Activated naive CD4-positive, alpha-beta T cell treated with Interleukin-2 at 50 U/mL for 16 hours (primary cell): ENCODE data around the gene CHST11.

ENCODE experiments used
- DNase-seq: peaks from one replicate; pipeline ENCODE4 v3.0.0-alpha.2; 2020

The CHST11 gene

DNA sequence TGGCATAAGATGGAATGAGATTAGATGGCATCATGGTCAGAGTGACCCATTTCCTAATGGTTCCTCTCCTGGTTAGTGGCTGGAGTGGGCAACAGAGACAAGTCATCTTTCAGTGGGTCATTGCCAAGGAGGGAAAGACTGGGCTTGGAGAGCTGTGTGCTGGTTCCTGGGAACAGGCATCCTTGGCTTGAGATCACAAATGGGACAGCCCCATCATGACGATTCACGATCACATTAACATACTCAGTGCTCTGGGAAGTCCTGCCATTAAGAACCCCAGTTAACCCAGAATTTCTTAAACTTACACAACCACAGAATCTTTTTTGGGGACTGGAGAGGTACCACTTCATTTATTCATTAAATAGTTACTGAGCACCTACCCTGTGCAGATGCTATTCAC, 27.3 kb downstream of the CHST11 start:
- DNase-seq, result no peak

DNA sequence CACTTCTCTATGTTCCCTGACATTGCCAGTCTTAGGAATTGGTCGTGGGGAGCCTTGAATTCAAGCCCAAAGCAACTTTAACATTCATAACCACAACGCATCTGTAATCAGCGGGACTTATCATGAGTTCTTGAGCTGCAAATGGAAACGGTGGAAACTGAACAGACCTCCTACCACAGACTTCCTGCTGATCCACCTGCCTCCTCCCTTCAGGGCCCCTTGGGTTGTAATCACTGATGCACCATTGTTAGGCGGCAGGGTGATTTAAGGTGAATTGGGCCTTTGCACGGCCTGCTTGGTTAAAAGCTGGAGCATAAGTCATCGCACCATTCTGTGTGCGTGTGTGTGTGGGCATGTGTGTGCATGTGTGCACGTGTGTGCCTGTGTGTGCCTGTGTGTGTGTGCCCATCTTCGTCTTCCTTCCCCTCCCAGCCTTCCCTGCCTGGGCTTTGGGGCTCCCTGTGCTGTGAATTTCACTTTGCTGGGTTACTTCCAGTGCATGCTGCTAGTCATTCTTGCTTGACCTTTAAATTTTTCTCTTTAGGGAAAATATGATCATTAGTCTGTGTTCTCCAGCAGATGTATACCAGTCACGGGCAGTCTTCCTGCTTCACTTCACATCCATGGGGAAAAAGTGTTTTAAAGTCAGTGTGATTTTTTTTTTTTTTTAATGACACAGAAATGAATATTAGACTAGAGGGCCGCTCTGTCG, 29.1 kb downstream of the CHST11 start:
- peak; percentile 44 for DNase-seq

DNA sequence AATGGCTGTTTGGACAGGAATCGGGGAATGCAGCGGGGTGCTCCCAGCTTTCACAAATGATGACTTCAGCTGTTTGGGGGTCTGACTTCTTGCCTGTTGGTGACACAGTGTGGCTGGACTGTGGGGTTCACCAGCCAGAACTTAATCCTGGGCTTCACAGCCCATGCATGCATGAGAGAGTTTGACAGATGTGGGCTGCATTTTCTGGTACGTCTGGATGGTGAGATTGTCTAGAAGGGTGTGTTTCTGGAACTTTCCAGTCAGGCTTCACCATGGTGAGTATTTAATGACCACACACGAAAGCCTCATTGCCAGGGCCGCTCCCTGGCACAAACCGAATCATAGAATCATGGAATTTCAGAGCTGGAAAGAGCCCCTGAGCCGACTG, 29.6 kb downstream of the CHST11 start:
- no peak for DNase-seq

DNA sequence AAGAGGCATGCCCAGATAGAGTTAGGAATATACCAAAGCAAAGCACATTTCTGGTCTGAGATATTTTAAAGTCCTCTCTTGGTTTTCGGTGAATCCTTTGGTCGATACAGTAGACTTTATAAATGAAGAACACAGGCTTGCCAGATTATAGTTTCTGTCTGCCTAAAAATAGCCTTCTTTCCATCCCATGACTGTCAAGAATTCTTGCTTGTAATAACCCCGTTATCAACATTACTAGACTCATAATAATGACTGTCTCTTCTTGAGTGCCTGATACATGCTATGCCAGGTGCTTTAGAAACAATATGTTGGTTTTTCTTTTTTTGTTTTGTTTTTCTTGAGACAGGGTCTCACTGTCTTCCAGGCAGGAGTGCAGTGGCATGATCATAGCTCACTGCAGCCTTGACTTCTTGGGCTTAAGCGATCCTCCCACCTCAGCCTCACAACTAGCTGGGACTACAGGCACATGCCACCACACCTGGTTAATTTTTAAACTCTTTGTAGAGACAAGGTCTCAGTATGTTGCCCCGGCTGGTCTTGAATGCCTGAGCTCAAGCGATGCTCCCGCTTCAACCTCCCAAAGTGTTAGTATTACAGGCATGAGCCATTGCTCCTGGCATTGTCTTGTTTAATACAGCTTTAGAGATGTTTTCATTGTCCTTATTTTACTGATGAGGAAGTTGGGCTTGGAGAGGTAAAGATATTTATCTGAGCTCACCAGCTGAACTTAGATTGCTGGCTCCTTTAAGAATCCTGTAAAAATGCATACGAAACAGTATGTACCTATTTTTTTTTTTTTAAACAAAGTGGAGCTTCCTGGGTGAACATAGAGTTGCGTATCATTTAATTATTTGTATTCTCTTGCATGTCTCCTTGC, 30.4 kb downstream of the CHST11 start:
- no peak for DNase-seq

DNA sequence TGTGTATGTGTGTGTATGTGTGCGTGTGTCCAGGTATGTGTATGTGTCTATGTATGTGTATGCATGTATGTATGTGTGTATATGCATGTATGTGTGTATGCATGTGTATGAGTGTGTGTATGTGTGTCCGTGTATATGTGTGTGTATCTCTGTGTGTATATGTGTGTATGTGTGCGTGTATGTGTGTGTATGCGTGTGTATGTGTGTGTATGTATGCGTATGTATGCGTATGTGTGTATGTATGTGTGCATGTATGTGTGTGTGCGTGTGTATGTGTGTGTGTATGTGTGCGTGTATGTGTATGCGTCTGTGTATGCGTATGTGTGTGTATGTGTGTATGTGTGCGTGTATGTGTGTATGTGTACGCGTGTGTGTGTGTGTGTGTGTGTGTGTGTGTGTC, 31.6 kb downstream of the CHST11 start:
- DNase-seq, result no peak

DNA sequence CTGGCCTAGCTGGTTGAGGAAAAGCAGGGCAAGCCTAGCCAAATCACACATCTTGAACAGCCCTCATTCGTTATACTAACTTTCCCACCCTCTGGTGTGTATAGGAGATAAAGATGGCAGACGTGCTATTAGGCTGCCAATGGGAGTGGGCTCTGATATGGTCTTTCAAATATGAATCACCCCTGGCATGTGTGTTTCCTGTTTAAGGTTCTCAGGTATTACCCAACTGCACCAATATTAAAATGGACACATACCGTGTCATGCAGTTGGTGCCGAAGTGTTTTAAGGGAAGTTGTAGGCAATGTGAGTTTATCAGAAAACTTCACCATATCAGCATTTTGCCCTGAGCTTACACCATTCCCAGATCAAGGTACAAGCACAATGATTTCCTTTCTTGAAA, 33.4 kb downstream of the CHST11 start:
- DNase-seq, result no peak

DNA sequence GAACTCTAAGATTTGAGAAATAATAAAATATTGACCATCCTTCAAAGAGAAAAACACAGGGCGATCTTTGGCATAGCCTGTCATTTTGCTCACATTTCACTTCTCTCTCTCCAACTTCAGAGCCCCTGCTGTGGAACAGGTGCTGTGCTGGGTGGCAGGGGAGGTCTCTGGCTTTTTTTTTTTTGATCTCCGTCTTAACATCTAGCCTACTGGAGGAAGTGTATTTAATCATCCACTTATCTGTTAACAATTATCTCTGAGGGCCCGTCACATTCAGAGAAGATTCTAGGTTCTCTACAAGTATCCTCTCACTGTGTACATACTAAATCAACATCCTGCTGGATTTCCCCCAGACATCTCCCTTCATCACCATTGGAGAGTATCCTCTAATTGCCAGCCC, 34.1 kb downstream of the CHST11 start:
- DNase-seq, result no peak

DNA sequence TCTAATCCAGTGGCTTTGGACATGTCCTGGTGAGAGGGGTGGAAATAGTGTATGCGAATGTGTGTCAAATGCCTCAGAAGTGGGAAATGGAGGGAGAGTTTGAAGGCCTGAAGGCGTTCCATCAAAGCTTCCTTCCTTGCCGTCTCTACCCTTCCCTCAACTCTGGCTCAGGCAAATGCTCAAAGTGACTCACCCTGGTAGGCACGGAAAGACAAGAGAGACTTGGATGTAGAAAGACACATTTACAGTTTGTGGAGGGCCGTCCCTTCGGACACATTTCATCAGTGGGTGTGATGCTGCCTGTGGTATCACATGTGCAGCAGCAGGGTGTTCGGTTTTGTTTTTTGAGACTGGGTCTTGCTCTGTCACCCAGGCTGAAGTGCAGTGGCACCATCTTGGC, 36.7 kb downstream of the CHST11 start:
- no peak for DNase-seq

DNA sequence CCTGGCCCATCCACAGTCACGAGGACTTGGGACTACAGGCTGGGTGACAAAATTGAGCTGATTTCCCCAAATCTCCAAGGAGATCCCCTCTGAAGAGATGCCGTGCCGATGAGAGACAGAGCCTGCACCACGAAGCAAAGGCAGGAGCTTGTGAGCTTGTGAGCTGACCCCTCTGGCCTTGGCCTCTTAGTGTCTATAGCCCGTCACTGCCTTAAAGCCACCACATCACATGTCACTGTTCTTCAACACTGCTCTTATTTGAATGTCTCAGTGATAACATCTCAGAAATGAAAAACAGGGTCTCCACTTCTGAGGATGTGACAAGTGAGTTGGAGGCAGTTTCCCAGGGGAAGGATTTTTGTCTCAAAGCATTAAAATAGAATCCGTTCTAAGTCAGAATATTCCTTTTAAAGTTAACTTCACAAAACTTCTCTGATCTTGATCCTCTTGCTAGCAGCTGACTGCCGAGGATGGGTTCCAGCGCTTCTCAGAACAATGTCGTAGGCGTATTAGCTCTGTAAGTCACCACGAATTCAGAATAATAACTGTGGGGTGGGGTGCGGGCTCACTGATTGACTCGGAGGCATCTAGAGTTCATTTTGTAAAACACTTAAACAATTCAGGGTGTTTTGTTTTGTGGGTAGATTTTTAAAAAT, 37.5 kb downstream of the CHST11 start:
- DNase-seq, result peak; percentile 87

DNA sequence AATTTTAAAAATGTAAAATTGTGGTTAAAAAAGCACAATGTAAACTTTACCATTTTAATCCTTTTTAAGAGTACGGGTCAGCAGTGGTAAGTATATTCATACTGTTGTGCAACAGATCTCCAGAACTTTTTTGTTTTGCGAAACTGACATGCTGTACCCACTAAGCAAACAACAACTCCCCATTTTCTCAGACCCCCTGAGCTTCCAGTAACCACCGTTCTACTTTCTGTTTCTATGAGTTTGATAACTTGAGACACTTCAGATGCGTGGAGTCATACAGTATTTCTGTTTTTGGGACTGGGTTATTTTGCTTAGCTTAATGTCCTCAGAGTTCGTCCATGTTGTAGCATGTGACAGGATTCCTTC, 38.0 kb downstream of the CHST11 start:
- DNase-seq, result no peak

DNA sequence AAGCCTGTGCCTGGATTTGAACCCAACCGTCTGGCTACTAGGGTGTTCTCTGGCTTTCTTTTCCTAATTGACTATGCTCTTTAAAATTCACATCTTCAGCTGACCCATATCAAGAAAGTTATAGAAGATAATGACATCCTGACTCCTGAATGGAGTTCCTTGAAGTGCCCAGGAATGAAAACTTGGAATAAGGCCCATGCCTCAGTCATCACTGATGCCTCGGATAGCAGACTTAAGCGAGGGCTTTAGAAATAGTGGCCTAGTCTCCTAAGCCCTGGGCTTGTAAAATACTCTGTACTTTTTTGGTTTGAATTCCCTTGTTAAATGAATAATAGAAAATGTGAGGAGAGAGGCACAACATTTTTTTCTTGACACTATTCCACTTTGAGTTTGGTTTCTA, 39.0 kb downstream of the CHST11 start:
- DNase-seq, result no peak

DNA sequence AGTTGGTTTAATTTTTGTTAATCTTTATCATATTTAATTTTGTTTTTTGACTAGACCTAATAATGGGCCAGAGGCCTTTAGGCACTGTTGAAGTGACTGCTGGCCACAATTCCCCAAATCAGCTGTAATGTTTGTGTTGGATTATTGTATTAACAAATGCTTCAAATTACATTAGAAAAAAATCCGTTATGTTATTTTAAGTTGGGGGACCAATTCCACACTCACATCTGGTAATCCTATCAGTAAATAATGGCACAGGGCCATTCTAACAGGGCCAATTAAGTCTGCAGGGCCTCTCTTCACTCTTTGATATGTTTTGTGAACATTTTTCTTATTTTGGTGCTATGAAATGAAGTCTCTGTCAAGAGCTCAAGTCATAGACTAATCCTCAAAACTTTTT, 39.6 kb downstream of the CHST11 start:
- DNase-seq, result no peak

DNA sequence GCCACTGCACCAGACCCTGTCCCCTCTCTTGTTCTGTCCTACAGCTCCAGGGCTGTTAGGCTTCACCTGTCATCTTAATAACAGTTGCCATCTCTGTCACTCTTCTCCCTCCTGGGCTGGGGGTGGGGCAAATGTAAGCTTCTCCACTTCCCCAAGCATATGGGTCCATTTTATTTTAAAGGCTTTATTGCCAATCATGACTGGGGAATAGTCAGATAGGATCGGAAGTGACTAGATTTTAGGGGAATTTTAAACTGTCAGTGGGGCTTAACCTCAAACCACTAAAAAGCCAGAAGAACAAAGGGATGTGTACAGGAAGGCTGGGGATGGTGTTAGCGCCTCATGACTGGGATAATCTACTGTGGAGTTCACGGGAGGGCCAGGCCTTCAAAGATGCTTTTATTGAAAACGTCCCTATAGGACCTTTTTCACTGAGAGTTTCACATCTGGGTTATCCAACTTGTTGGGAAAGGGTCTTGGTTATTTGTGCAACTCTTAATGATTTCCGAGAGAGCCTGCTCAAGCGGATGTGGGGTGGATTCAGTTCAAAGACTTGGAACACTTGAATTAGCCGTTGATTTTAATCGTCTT, 41.6 kb downstream of the CHST11 start:
- peak; percentile 35 for DNase-seq

DNA sequence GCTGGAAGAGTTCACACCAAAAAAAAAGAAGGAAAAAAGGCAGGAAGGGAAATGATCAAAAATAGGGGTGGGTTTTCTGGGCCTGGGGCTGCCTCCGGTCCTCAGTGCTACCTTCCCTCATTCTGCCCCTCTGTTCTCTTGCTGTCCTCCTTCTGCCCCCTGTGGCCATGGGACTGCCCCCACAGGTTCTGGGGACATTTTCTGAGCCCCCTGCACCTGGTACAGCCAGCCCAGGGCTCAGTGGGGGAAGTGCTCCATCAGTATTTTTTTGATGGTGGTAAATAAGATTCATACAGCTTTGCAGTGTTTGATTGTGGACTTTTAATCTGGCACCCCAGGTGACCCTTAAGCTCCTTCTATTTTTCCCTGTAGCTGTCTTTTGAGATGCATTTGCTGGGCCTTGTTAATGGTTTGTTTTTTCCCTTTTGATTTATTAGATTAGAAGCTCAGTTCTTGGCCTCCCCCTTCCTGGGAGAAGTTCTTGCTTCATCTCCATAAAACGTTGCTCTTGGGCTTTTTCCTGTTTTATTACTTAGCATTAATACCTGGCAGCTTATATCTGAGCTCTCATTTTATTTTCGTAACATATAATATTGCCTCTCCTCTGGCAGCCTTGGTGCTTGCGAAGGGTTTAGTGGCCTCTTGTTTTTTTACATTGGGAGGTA, 43.1 kb downstream of the CHST11 start:
- DNase-seq, result no peak

DNA sequence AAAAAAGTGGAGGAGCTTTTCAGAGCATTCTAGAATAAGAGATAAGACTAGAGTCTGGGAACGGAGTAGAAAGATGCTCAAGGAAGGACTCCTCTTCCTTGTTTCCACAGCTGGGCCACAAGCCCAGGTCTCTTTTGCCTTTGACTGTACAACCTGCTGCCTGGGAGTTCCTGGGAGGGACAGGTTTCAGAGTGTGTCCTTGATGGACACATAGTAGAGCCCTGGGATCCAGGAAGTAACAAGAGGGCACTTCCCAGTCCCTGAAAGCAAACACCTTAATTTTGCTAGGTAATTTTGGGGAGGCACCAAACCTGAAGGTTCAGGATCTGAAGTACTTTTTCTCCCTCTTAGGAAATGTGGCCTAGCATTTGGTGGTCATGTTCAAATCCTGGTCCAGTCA, 44.4 kb downstream of the CHST11 start:
- no peak for DNase-seq

DNA sequence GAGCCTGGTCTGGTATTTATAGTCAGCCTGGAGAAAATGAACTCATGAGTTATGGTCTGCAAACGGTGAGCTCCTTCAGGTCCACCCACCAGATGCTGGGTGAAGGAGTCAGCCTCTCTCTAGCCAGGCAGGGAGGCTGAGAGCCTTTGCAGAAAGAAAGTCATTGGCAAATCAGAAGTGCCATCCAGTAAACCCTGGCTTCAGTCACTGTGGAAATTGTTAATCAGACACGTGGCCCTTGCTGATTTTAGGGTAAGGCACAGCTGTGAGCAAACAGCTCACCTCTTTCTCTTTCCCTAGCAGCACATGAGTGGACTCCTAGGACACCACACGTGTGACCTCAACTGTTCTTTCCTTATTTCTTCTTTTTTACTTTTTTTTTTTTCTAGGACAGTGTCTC, 44.9 kb downstream of the CHST11 start:
- DNase-seq, result no peak

DNA sequence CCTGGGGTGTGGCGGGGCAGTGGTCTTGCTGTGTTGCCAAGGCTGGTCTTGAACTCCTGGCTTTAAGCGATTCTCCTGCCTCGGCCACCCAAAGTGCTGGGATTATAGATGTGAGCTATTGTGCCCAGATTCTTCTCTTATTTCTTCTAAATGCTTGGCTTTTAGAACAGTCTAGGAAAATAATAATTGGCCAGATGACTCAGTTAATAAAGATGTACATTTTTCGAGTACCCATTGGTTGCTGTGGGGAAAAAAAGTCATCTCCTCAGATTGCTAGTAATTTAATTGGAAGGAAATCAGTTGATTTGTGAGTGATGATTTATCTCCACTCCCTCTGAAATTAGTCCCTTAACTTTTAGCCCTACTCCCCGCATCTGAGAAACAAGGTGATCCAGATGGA, 45.5 kb downstream of the CHST11 start:
- DNase-seq, result no peak

DNA sequence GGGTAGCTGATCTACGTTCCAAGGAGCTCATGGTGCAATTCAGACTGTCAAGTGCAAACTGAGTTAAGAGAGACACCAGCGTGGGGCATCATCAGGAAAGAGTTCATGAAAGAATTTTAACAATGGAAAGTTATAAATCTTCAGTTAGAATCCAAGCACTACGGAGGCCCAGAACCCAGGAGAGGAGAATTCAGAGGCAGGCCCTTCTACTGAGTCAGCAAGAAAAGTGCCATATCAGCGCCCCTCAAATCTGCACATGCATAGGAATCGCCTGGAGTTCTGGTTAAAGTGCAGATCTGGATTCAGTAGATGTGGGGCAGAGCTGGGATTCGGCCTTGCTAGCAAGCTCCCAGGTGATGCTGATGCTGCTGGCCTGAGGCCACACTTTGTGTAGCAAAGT, 45.9 kb downstream of the CHST11 start:
- DNase-seq, result no peak

DNA sequence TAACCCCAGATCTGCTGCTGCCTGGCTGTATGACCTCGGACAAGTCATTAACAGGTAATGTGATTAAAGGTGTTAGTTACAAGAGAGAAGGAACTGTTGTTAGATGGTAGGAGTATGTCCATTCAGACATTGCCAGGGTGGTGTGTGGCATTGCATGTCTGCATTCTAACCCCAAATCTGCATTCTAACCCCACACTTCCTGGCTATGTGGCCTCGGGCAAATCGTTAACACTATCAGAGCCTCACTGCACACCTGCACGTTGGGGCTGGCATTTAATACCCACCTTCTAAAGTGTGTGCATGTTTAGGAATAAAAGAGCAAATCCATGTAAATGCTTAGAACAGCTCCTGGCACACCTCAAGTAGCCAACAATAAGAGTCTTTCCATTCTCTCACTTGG, 46.4 kb downstream of the CHST11 start:
- DNase-seq, result no peak

DNA sequence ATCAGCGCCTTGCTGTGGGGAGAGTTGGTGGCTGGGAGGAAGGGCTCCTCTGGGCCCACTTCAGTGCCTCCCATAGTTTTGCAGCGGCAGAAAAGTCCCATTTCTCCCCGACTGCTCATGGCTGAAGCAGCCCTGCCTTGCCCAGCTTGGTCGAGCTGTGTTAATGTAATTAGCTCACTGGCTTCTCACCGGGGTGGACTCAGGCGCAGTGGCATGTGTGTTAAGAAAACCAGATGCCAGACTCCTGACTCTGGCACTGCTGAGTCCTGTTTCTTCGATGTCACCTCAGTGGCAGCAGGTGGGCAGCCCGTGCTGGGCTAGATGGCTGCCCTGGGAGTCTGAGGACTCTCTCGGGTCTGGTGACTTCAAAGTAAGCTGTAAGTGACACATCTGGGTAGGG, 47.4 kb downstream of the CHST11 start:
- DNase-seq, result no peak

DNA sequence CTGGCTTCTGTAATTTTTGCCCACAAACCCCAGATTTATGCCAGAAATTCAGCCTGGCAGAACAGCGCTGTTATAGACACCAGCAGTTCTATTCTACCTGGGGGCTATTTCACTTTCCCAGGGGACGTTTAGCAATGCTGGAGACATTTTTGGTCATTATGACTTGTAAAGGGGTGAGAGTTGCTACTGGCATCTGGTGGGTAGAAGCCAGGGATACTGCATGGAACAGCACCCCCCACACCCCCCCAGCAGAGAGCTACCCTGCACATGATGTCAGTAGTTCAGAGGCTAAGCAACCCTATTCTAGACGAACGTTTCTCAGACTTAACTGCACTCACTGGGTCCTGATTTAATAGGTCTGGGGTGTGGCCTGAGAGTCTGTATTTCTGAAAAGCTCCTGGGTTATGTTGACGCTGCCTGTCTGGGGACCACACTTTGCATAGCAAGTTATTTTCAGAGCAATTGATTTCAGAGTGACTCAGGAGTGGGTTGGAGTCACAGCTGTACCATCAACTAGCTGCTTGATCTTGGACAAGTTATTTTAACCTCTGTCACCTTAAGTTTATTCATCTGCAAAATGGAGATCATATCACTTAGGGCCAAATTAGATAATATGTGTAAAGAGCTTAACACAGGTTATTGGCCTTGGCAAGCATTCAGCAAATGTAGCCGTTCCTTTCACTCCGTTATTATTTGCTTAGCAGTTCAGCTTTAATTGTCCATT, 48.5 kb downstream of the CHST11 start:
- DNase-seq, result no peak

DNA sequence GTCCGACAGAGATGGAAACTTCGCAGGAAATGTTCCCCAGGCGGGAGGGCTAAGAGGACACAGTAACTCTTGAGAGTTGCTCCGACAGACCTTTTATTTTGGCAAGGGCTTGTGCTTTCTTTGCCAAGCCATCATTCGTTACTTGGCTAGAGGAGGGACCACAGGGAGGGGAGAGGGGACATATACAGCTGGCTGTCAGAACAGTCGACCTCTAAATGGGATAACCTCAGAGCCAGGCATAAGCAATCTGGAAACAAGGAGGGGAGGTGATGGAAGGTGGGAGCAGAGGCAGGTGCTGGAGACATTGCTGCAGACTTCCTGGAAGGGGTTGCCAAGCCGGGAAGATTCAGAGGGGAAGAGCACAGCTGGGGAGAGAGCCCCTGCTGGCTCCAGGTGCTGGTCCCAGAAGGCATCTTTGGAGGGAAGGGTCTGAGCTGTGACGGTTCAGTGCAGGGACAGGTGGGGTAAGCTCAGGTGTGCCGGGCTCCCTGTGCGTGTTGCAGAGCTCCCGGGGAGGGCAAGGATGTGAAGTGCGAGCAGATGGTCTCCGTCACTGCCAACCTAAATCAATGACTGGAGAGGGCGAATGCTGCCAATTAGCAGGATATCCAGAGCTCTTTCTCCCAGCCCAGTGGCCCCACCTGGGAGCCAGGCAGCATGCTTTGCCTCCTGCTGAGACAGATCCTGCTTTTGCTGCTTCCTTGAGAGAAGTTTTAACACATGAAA, 50.1 kb downstream of the CHST11 start:
- no peak for DNase-seq
